Aorta (tissue), 5 donors: Measurements from ENCODE around the gene ASIC5. TPM values are rescaled to one million over a fixed set of nuclear protein-coding genes. Genes with fewer than 3 reads are reported as not detected.
A peak's percentile ranks its signal among the peaks of the same experiment; 100 is the strongest.

Experiments
- ATAC-seq: fragments of 200-7000 bp; cut with Tn5 transposase; one replicate; pipeline ENCODE4 v1.9.1; 2022; ENCODE audit warnings: moderate library complexity; ENCODE audit not compliant: low FRiP score
- DNase-seq, 2 donors: peaks; one replicate each; pipeline ENCODE4 v3.0.0-alpha.2; 2020
- H3K27ac ChIP-seq, 2 donors: one replicate each; pipeline ENCODE4 v1.5.1; 2013; ENCODE audit warnings: low read length in 2 of 2, mild to moderate bottlenecking in 2 of 2, moderate library complexity in 2 of 2, control low read depth in 1 of 2, inconsistent platforms in 1 of 2, low read depth in 1 of 2
- H3K27me3 ChIP-seq, 2 donors: one replicate each; pipeline ENCODE4 v1.6.1; 2013; ENCODE audit warnings: control low read depth in 1 of 2, low read length in 1 of 2, mild to moderate bottlenecking in 1 of 2, moderate library complexity in 1 of 2; ENCODE audit not compliant: insufficient read depth in 2 of 2, control insufficient read depth in 1 of 2
- H3K36me3 ChIP-seq, 2 donors: one replicate each; pipeline ENCODE4 v1.6.1; 2013; ENCODE audit warnings: control low read depth in 1 of 2, low read length in 1 of 2, mild to moderate bottlenecking in 1 of 2; ENCODE audit not compliant: insufficient read depth in 2 of 2, control insufficient read depth in 1 of 2
- H3K4me1 ChIP-seq, 2 donors: one replicate each; pipeline ENCODE4 v1.6.1; 2013; ENCODE audit warnings: low read length in 2 of 2, control low read depth in 1 of 2, mild to moderate bottlenecking in 1 of 2, moderate library complexity in 1 of 2; ENCODE audit not compliant: insufficient read depth in 2 of 2, control insufficient read depth in 1 of 2
- H3K4me3 ChIP-seq, 2 donors: one replicate each; pipeline ENCODE4 v1.5.1; 2013; ENCODE audit warnings: low read length in 2 of 2, control low read depth in 1 of 2, mild to moderate bottlenecking in 1 of 2
- H3K9me3 ChIP-seq: one replicate; pipeline ENCODE4 v1.6.1; 2013; ENCODE audit warnings: mild to moderate bottlenecking, low read length; ENCODE audit not compliant: control insufficient read depth
- WGBS, 2 donors: extraction: QIAGEN DNeasy Blood & Tissue Kit; methylation state at CpG; one replicate each; pipeline ENCODE4 v1.1.7; 2013; 5-methylcytosine and 5-hydroxymethylcytosine counted together
- intact Hi-C, 2 donors: fragments of 100-400 bp; cut with DNase I; formaldehyde crosslinking; loops; one replicate each; pipeline versions ENCODE4 v1.14.2 to v1.15.0; 2022
- long read RNA-seq, 2 donors: library from polyadenylated mRNA; unstranded; transcript quantifications; one replicate each; pipeline ENCODE4 v2.0.0, GENCODE V29; 2020 to 2021
- polyA plus RNA-seq, 2 donors: library from polyadenylated mRNA; stranded (reverse); fragments of 200-250 nt; gene quantifications; one replicate each; pipeline ENCODE4 v1.2.3, GENCODE V29; 2013
- total RNA-seq, 2 donors: library from RNA; stranded (reverse); fragmentation: NEBNext Ultra II Directional; extraction: Animal tissue kit (Norgen Biotek cat#: 25700); gene quantifications; one replicate each; pipeline ENCODE4 v1.2.1, GENCODE V29; 2021
- donor health status: healthy with polysubstance abuse.
- donor health status: Bipolar disorder and iron deficiency.
- donor health status: DM: no; HTN: no; CAD: no.
- donor health status: DM: no; HTN: no; CAD: no.
- donor health status: DM: yes; HTN: yes; CAD: no.

Gene ASIC5
- total RNA-seq (not detected), polyA plus RNA-seq (not detected)
- long read RNA-seq, donor 1, result 0 reads
- long read RNA-seq, donor 2, result 0 reads

DNA sequence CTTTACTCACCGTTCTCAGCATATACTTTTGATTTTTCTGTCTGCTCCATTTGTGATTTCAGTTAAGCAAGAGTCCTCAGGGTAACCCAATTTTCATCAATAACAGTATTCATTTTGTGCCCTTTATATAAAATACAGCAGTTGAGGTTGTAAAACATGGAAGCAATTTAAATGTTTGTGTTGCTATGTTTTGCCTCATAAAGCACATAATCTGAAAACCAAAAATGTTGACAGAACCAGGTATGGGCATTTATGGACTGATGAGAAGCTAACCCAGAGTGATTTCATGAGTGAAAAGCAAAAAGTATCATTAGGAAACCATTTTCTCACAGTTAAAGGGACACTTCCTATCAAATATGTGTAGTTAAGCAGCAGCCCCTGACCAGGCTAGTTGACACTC is at the start of gene ASIC5:
TSS of gene ASIC5 (minus strand) at position 101 of the 400 bp plus-strand sequence. CDS start at position 50, 51 bp downstream.
- DNase-seq (no peak), ATAC-seq (no peak)
- Histone ChIP-seq H3K27me3 (no peaks in the 10 kb centered on the region), H3K4me3 (no peak within 1 kb of the TSS), H3K4me1 (no peaks in the 10 kb centered on the region), H3K27ac (no peak within 1 kb of the TSS), H3K9me3 (no peaks in the 10 kb centered on the region), H3K36me3 (no peaks in the 10 kb centered on the region)
- intact Hi-C loops, result no loop called here
- WGBS, 2 donors, result 0 to 1% methylated on average over 1 of the region's 1 CpG

GRCh38 chr4:155914782-155915181 is 48.7 kb upstream of the ASIC5 start:
- no peak for ATAC-seq
- intact Hi-C loops, result no loop called here
- 52 to 55% methylated on average over 5 of the region's 5 CpGs for WGBS, 2 donors

GRCh38 chr4:155911905-155912304 is 45.8 kb upstream of the ASIC5 start:
- Histone ChIP-seq H3K9me3 (no peaks in the 10 kb centered on the region), H3K4me1 (no peaks in the 10 kb centered on the region), H3K36me3 (no peaks in the 10 kb centered on the region), H3K27me3 (no peaks in the 10 kb centered on the region), H3K27ac (no peak overlapping the region), H3K4me3 (no peak overlapping the region)
- intact Hi-C loops, result no loop called here
- DNase-seq (no peak), ATAC-seq (no peak)
- WGBS, 2 donors, result 93 to 95% methylated on average over 1 of the region's 1 CpG

More at GRCh38 chr4:155914782-155915181, 48.7 kb upstream of the ASIC5 start:
- Histone ChIP-seq H3K4me1 (no peaks in the 10 kb centered on the region), H3K27ac (no peak overlapping the region), H3K9me3 (no peaks in the 10 kb centered on the region), H3K27me3 (no peaks in the 10 kb centered on the region), H3K36me3 (no peaks in the 10 kb centered on the region), H3K4me3 (no peak overlapping the region)
- no peak for DNase-seq

DNA sequence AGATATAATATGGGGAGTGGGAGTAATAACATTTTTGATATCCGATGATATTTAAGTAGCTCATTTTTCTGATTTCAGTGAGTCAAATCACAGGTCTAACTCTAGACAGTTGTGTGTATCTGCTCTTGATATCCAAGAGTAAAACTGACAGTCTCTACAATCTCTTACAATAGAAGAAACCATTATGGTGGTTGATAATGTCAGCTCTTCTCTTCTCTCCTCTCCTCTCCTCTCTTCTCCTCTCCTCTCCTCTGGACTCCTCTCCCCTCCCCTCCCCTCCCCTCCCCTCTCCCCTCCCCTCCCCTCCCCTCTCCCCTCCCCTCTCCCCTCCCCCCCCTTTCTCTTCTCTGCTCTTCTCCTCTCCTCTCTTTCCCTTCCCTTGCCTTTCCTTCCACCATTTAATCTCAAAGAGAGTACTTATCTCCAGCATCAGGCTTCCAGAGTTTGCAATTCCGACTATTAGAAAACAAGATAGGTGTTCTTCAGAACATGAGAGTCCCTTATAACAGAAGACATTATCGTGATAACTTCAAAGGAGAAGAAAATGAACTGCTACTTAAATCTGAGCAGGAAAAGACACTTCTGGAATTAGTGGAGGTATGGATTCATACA is 43.6 kb upstream of the ASIC5 start:
- Histone ChIP-seq H3K4me1 (no peaks in the 10 kb centered on the region), H3K4me3 (no peak overlapping the region), H3K27me3 (no peaks in the 10 kb centered on the region), H3K27ac (no peak overlapping the region), H3K9me3 (no peaks in the 10 kb centered on the region), H3K36me3 (no peaks in the 10 kb centered on the region)
- no peak for DNase-seq
- intact Hi-C loops, result no loop called here
- 92 to 99% methylated on average over 3 of the region's 3 CpGs for WGBS, 2 donors
- no peak for ATAC-seq

- no peak for DNase-seq
- Histone ChIP-seq H3K4me1 (no peaks in the 10 kb centered on the region), H3K36me3 (no peaks in the 10 kb centered on the region), H3K27ac (no peak overlapping the region), H3K9me3 (no peaks in the 10 kb centered on the region), H3K4me3 (no peak overlapping the region), H3K27me3 (no peaks in the 10 kb centered on the region)
- intact Hi-C loops, result no loop called here
- 89 to 91% methylated on average over 4 of the region's 4 CpGs for WGBS, 2 donors
- no peak for ATAC-seq
These were observed 42.4 kb upstream of the ASIC5 start for GRCh38 chr4:155908187-155909139.

GRCh38 chr4:155907556-155907955 is 41.5 kb upstream of the ASIC5 start:
- Histone ChIP-seq H3K9me3 (no peaks in the 10 kb centered on the region), H3K36me3 (no peaks in the 10 kb centered on the region), H3K4me1 (no peaks in the 10 kb centered on the region), H3K4me3 (no peak overlapping the region), H3K27me3 (no peaks in the 10 kb centered on the region), H3K27ac (no peak overlapping the region)
- 74 to 92% methylated on average over 1 of the region's 1 CpG for WGBS, 2 donors
- DNase-seq (no peak), ATAC-seq (no peak)
- intact Hi-C loops, result no loop called here

GRCh38 chr4:155906554-155907247 is 40.6 kb upstream of the ASIC5 start:
- intact Hi-C loops, result no loop called here
- ATAC-seq (no peak), DNase-seq (peak in 1 of 2 donors; percentile 46)
- Histone ChIP-seq H3K36me3 (no peaks in the 10 kb centered on the region), H3K4me3 (no peak overlapping the region), H3K27ac (no peak overlapping the region), H3K4me1 (no peaks in the 10 kb centered on the region), H3K27me3 (no peaks in the 10 kb centered on the region), H3K9me3 (no peaks in the 10 kb centered on the region)
- 54 to 56% methylated on average over 6 of the region's 6 CpGs for WGBS, 2 donors

DNA sequence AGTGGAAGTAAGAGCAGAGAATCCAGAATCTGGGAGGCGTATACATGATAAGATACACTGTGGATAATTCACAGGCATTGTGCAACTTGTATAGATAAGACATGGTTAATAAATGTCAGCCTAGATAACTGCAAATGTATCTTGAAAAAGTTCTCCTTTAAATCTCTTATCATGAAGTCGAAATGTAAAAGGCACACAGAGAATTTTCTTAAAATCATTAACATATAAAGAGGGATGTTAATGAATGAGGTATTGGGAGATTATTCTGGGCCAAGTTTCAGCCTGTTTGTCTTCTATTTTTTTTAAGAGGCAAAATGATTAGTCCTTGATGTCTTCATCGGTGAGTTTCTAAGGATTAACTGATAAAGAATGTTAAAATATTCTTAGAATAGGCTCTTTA is 38.3 kb upstream of the ASIC5 start:
- 50 to 54% methylated on average over 3 of the region's 3 CpGs for WGBS, 2 donors

More for the DNA sequence above, 38.3 kb upstream of the ASIC5 start:
- intact Hi-C loops, result no loop called here
- no peaks in the 10 kb centered on the region for H3K36me3 ChIP-seq
- DNase-seq, result no peak
- H3K27ac ChIP-seq, result no peak overlapping the region
- no peaks in the 10 kb centered on the region for H3K27me3 ChIP-seq
- no peak for ATAC-seq
- no peak overlapping the region for H3K4me3 ChIP-seq
- H3K9me3 ChIP-seq, result no peaks in the 10 kb centered on the region
- H3K4me1 ChIP-seq, result no peaks in the 10 kb centered on the region
